ENCODE measurements around the gene SORCS2. TPM values are rescaled to one million over a fixed set of nuclear protein-coding genes. Genes with fewer than 3 reads are reported as not detected.

Gene SORCS2
- total and polyA plus RNA-seq, 7 donors: 0.18 to 1.5 (median 0.36) TPM

- Histone ChIP-seq H3K27me3 (ENCODE audit: insufficient read depth in 3 of 3, low read length in 2 of 3) (peaks cover 0 to 12% (median 1%) of the 10 kb centered on the region in 3 donors), H3K36me3 (ENCODE audit: insufficient read depth in 1 of 2, low read depth in 1 of 2) (no peaks in the 10 kb centered on the region), H3K4me3 (no peak overlapping the region), H3K4me1 (no peaks in the 10 kb centered on the region), H3K9me3 (no peaks in the 10 kb centered on the region), H3K27ac (no peak overlapping the region)
- intact Hi-C loops (cut with DNase I): no loop called here
- WGBS, 3 donors: 69 to 81% (median 70%) methylated on average over 15 of the region's 15 CpGs
- DNase-seq: no peak
- ATAC-seq: no peak
- TF ChIP-seq CTCF (IDR thresholded peaks at IDR 0.05): no peak
Observed at GRCh38 chr4:7442574-7443162, 250.3 kb downstream of the SORCS2 start.

- WGBS, 3 donors: 93 to 94% (median 93%) methylated on average over 3 of the region's 3 CpGs
- no peak for DNase-seq
Observed at GRCh38 chr4:7444314-7444713, 252.0 kb downstream of the SORCS2 start.

GRCh38 chr4:7444731-7445130, 252.4 kb downstream of the SORCS2 start:
- H3K9me3 ChIP-seq: no peaks in the 10 kb centered on the region
- no peak for DNase-seq
- H3K36me3 ChIP-seq (ENCODE audit: insufficient read depth in 1 of 2, low read depth in 1 of 2): no peaks in the 10 kb centered on the region
- H3K27ac ChIP-seq: no peak overlapping the region
- ATAC-seq: no peak
- H3K27me3 ChIP-seq (ENCODE audit: insufficient read depth in 3 of 3, low read length in 2 of 3): peaks cover 0 to 10% (median 1%) of the 10 kb centered on the region in 3 donors
- intact Hi-C loops (cut with DNase I): no loop called here
- no peaks in the 10 kb centered on the region for H3K4me1 ChIP-seq
- 88 to 91% (median 88%) methylated on average over 12 of the region's 12 CpGs for WGBS, 3 donors
- no peak for TF ChIP-seq CTCF (IDR thresholded peaks at IDR 0.05)
- H3K4me3 ChIP-seq: no peak overlapping the region

More at GRCh38 chr4:7444314-7444713, 252.0 kb downstream of the SORCS2 start:
- intact Hi-C loops (cut with DNase I): no loop called here
- Histone ChIP-seq H3K27me3 (ENCODE audit: insufficient read depth in 3 of 3, low read length in 2 of 3) (peaks cover 0 to 12% (median 1%) of the 10 kb centered on the region in 3 donors), H3K4me3 (no peak overlapping the region), H3K36me3 (ENCODE audit: insufficient read depth in 1 of 2, low read depth in 1 of 2) (no peaks in the 10 kb centered on the region), H3K9me3 (no peaks in the 10 kb centered on the region), H3K27ac (no peak overlapping the region), H3K4me1 (no peaks in the 10 kb centered on the region)
- no peak for TF ChIP-seq CTCF (IDR thresholded peaks at IDR 0.05)
- ATAC-seq: no peak

- H3K27me3 ChIP-seq (ENCODE audit: insufficient read depth in 3 of 3, low read length in 2 of 3): peaks cover 0 to 9% (median 1%) of the 10 kb centered on the region in 3 donors
- ATAC-seq (no peak), DNase-seq (no peak)
- H3K4me3 ChIP-seq: no peak overlapping the region
- H3K4me1 ChIP-seq: no peaks in the 10 kb centered on the region
- H3K9me3 ChIP-seq: no peaks in the 10 kb centered on the region
- intact Hi-C loops (cut with DNase I): no loop called here
- TF ChIP-seq CTCF (IDR thresholded peaks at IDR 0.05): no peak
- H3K27ac ChIP-seq: no peak overlapping the region
- WGBS, 3 donors: 79 to 85% (median 83%) methylated on average over 3 of the region's 3 CpGs
- no peaks in the 10 kb centered on the region for H3K36me3 ChIP-seq (ENCODE audit: insufficient read depth in 1 of 2, low read depth in 1 of 2)
Observed at GRCh38 chr4:7447236-7447635, 254.9 kb downstream of the SORCS2 start.

GRCh38 chr4:7448036-7448435, 255.7 kb downstream of the SORCS2 start:
- Histone ChIP-seq H3K4me1 (no peaks in the 10 kb centered on the region), H3K9me3 (no peaks in the 10 kb centered on the region), H3K4me3 (no peak overlapping the region), H3K27me3 (ENCODE audit: insufficient read depth in 3 of 3, low read length in 2 of 3) (peaks cover 0 to 9% (median 1%) of the 10 kb centered on the region in 3 donors), H3K36me3 (ENCODE audit: insufficient read depth in 1 of 2, low read depth in 1 of 2) (no peaks in the 10 kb centered on the region), H3K27ac (no peak overlapping the region)
- ATAC-seq: no peak
- DNase-seq: no peak
- no peak for TF ChIP-seq CTCF (IDR thresholded peaks at IDR 0.05)
- 73 to 78% (median 75%) methylated on average over 16 of the region's 16 CpGs for WGBS, 3 donors
- intact Hi-C loops (cut with DNase I): no loop called here

Data from psoas muscle (tissue), 8 donors.